CD4-positive, alpha-beta T cell (primary cell): ENCODE measurements around the gene CCDC157. TPM values are rescaled to one million over a fixed set of nuclear protein-coding genes. Genes with fewer than 3 reads are reported as not detected.

Experiments used
- ATAC-seq: fragments of 200-7000 bp; cut with Tn5 transposase; one replicate; pipeline ENCODE4 v1.10.0; 2022; ENCODE audit warnings: mild to moderate bottlenecking; ENCODE audit not compliant: poor library complexity
- CTCF ChIA-PET: fragments of 350-600 bp; sonication (Branson Sonifier 250); formaldehyde crosslinking; loops from one replicate; lab custom pipeline; 2021; ENCODE audit warnings: antibody characterized with exemption, inconsistent platforms; lab: Charles Lee
- POLR2A ChIA-PET: fragments of 350-600 bp; sonication (Branson Sonifier 250); formaldehyde crosslinking; loops from one replicate; lab custom pipeline; 2021; ENCODE audit warnings: antibody characterized with exemption, inconsistent platforms; lab: Charles Lee
- DNase-seq, 14 experiments: peaks; one replicate each; pipeline ENCODE4 v3.0.0-alpha.2; 2013 to 2020; ENCODE audit warnings: mixed read lengths in 2 of 14
- H3K27ac ChIP-seq, 2 donors: one replicate each; pipeline versions ENCODE4 v1.5.1 to v1.7.0; 2013; ENCODE audit warnings: low read length in 2 of 2, low read depth in 1 of 2, mild to moderate bottlenecking in 1 of 2
- H3K27me3 ChIP-seq, 2 experiments: 1 replicate in 1 of 2; 2 replicates in 1 of 2; pipeline versions ENCODE4 v1.6.1 to v1.7.0; 2013; ENCODE audit warnings: low read length in 2 of 2, control low read depth in 1 of 2, mild to moderate bottlenecking in 1 of 2, moderate library complexity in 1 of 2; ENCODE audit not compliant: insufficient read depth in 2 of 2, control insufficient read depth in 1 of 2
- H3K36me3 ChIP-seq: one replicate; pipeline ENCODE4 v1.6.1; 2013; ENCODE audit warnings: low read length, control low read depth; ENCODE audit not compliant: insufficient read depth
- H3K4me1 ChIP-seq: one replicate; pipeline ENCODE4 v1.6.1; 2013; ENCODE audit warnings: low read length, control low read depth; ENCODE audit not compliant: insufficient read depth
- H3K4me3 ChIP-seq: one replicate; pipeline ENCODE4 v1.5.1; 2013; ENCODE audit warnings: mild to moderate bottlenecking, low read length, moderate library complexity
- H3K9me3 ChIP-seq, 2 experiments: 1 replicate in 1 of 2; 2 replicates in 1 of 2; pipeline versions ENCODE4 v1.6.1 to v1.7.0; 2013; ENCODE audit warnings: low read length in 2 of 2, mild to moderate bottlenecking in 2 of 2, control low read depth in 1 of 2, moderate library complexity in 1 of 2; ENCODE audit not compliant: control insufficient read depth in 1 of 2, insufficient read depth in 1 of 2
- H3K27ac Mint-ChIP-seq: one replicate; pipeline ENCODE4 v1.8.0; 2020; ENCODE audit warnings: mixed read lengths
- H3K27me3 Mint-ChIP-seq: one replicate; pipeline ENCODE4 v1.8.0; 2021; ENCODE audit warnings: mixed read lengths
- H3K36me3 Mint-ChIP-seq: one replicate; pipeline ENCODE4 v1.8.0; 2021; ENCODE audit warnings: low read depth, mixed read lengths
- H3K4me1 Mint-ChIP-seq: one replicate; pipeline ENCODE4 v1.8.0; 2021; ENCODE audit warnings: low read depth, mixed read lengths
- H3K4me3 Mint-ChIP-seq: one replicate; pipeline ENCODE4 v1.8.0; 2020; ENCODE audit warnings: mild to moderate bottlenecking, mixed read lengths
- H3K9me3 Mint-ChIP-seq: one replicate; pipeline ENCODE4 v1.8.0; 2020; ENCODE audit warnings: mixed read lengths
- intact Hi-C, 2 experiments: fragments of 100-400 bp; cut with DNase I in 1 of 2; cut with micrococcal nuclease in 1 of 2; formaldehyde crosslinking; loops; one replicate each; pipeline versions ENCODE4 v1.15.1 to v1.9.0; 2023 to 2025; cut with DNase I, micrococcal nuclease
- total RNA-seq, 174 experiments: library from RNA in 2 of 174; stranded (reverse) in 2 of 174; gene quantifications; one replicate each; pipeline ENCODE4 v1.2.3 and lab custom pipeline; 2021 to 2026
- TF ChIP-seq, protein P1 (sequence below): fragments of 200-600 bp; IDR thresholded peaks from one replicate; pipeline ENCODE4 v1.8.0; 2022; ENCODE audit warnings: antibody characterized with exemption, mild to moderate bottlenecking

CCDC157 gene
- total RNA-seq, 2 experiments from 2014 or later, result 8.3 to 10.1 TPM

DNA sequence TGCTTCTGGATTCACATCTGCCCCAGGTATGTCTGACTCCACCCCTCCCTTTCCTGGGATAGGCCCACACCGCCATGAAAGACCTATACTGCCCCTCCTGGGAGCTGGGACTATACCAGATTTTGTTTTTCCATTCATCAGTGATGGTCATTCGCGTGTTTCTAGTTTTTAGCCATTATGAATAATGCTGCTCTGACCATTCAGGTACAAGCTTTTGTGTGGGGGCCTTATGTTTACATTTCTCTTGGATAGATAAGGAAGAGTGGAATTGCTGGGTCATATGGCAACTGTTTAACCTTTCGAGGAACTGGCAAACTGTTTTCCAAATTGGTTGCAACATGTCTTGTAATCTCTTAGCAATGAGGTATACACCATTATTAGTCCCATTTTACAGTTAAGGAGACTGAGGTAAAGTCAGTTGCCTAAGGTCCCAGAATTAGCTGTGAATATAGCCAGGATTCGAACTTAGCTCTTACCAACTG is 28.9 kb upstream of the CCDC157 start:
- intact Hi-C loops, result loop anchor here (1.0 to 2.0 kb wide), 3 partner anchors 29 to 59 kb away; partner anchors contain the start of genes CCDC157 (in 2 of the 2), SF3A1 (in 2 of the 2) and RNF215 (in 1 of the 2)
- no peaks in the 10 kb centered on the region for H3K9me3 ChIP-seq
- H3K36me3 ChIP-seq, result peaks cover 24% of the 10 kb centered on the region
- DNase-seq (no peak), ATAC-seq (no peak)
- TF ChIP-seq, protein P1, sequence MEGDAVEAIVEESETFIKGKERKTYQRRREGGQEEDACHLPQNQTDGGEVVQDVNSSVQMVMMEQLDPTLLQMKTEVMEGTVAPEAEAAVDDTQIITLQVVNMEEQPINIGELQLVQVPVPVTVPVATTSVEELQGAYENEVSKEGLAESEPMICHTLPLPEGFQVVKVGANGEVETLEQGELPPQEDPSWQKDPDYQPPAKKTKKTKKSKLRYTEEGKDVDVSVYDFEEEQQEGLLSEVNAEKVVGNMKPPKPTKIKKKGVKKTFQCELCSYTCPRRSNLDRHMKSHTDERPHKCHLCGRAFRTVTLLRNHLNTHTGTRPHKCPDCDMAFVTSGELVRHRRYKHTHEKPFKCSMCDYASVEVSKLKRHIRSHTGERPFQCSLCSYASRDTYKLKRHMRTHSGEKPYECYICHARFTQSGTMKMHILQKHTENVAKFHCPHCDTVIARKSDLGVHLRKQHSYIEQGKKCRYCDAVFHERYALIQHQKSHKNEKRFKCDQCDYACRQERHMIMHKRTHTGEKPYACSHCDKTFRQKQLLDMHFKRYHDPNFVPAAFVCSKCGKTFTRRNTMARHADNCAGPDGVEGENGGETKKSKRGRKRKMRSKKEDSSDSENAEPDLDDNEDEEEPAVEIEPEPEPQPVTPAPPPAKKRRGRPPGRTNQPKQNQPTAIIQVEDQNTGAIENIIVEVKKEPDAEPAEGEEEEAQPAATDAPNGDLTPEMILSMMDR, result no peak
- H3K4me3 ChIP-seq, result no peak overlapping the region
- H3K4me1 Mint-ChIP-seq, result peaks cover 45% of the 10 kb centered on the region
- peak overlapping the region; percentile 90 for H3K4me3 Mint-ChIP-seq
- ChIA-PET CTCF (interaction anchor here (3.9 kb wide), 1 partner anchor 39 kb away, joined by 43 read pairs; the partner anchor contains the start of gene CASTOR1), POLR2A (interaction anchor here (0.6 to 11.4 kb wide), 8 partner anchors 9 to 96 kb away, joined by 3 to 290 read pairs (median 28); partner anchors contain the start of genes CASTOR1, CCDC157 and SF3A1)
- peak overlapping the region in 1 of 2 donors; percentile 74 for H3K27ac ChIP-seq
- H3K4me1 ChIP-seq, result peaks cover 43% of the 10 kb centered on the region
- peaks cover 69% of the 10 kb centered on the region for H3K36me3 Mint-ChIP-seq
- no peaks in the 10 kb centered on the region for H3K9me3 Mint-ChIP-seq
- peak overlapping the region; percentile 97 for H3K27ac Mint-ChIP-seq
- H3K27me3 ChIP-seq, result no peaks in the 10 kb centered on the region
- H3K27me3 Mint-ChIP-seq, result no peaks in the 10 kb centered on the region

- peak overlapping the region; percentile 66 for H3K4me3 Mint-ChIP-seq
- no peak for DNase-seq
- ChIA-PET POLR2A (interaction anchor here (0.6 to 11.4 kb wide), 4 partner anchors 9 to 95 kb away, joined by 3 to 290 read pairs (median 69); partner anchors contain the start of gene CASTOR1), CTCF (interaction anchor here (3.9 kb wide), 1 partner anchor 40 kb away, joined by 43 read pairs; the partner anchor contains the start of gene CASTOR1)
- no peaks in the 10 kb centered on the region for H3K9me3 Mint-ChIP-seq
- Histone ChIP-seq H3K27ac (no peak overlapping the region), H3K4me1 (peaks cover 36% of the 10 kb centered on the region), H3K36me3 (peaks cover 26% of the 10 kb centered on the region), H3K9me3 (no peaks in the 10 kb centered on the region), H3K4me3 (no peak overlapping the region), H3K27me3 (no peaks in the 10 kb centered on the region)
- intact Hi-C loops, result loop anchor here in 1 of 2 experiments (2.0 kb wide), 2 partner anchors 28 to 58 kb away; partner anchors contain the start of genes CCDC157, RNF215 and SF3A1
- H3K27ac Mint-ChIP-seq, result peak overlapping the region; percentile 97
- peaks cover 69% of the 10 kb centered on the region for H3K36me3 Mint-ChIP-seq
- H3K27me3 Mint-ChIP-seq, result no peaks in the 10 kb centered on the region
- no peak for ATAC-seq
- TF ChIP-seq, protein P1, result no peak
- peaks cover 38% of the 10 kb centered on the region for H3K4me1 Mint-ChIP-seq
Measured at GRCh38 chr22:30328466-30329049, 28.2 kb upstream of the CCDC157 start.

DNA sequence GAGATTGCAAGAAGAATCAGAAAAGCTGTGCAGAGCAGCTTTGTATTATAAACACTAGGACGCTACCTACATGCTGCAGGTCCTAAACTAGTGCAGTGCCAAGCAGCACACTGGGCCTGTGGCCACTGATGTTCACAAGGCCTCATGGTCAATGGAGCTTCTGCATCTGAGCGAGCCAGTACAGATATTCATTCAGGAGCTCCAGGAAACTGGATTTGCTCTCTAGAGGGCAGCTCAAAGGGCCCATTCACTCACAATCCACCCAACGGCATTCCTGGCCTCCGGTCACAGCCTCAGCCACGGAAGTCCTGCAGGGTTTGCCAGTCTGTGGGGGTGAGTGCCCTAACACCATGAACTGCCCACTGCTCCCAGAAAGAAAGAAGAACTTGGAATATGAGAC is 24.3 kb upstream of the CCDC157 start:
- Histone ChIP-seq H3K27me3 (no peaks in the 10 kb centered on the region), H3K36me3 (peaks cover 64% of the 10 kb centered on the region), H3K27ac (no peak overlapping the region), H3K4me3 (no peak overlapping the region), H3K4me1 (peaks cover 3% of the 10 kb centered on the region), H3K9me3 (no peaks in the 10 kb centered on the region)
- no peak overlapping the region for H3K4me3 Mint-ChIP-seq
- ChIA-PET CTCF (interaction anchor here (1.2 to 1.6 kb wide), 3 partner anchors 31 to 58 kb away, joined by 3 to 6 read pairs (median 4); no protein-coding TSS in a partner anchor), POLR2A (interaction anchor here (1.3 to 3.6 kb wide), 3 partner anchors 24 to 44 kb away, joined by 7 to 10 read pairs (median 7); partner anchors contain the start of genes CASTOR1, CCDC157 and SF3A1)
- H3K9me3 Mint-ChIP-seq, result no peaks in the 10 kb centered on the region
- H3K4me1 Mint-ChIP-seq, result peaks cover 10% of the 10 kb centered on the region
- H3K27ac Mint-ChIP-seq, result no peak overlapping the region
- ATAC-seq, result no peak
- H3K36me3 Mint-ChIP-seq, result peaks cover 75% of the 10 kb centered on the region
- TF ChIP-seq, protein P1, result no peak
- no peak for DNase-seq
- intact Hi-C loops, result no loop called here
- no peaks in the 10 kb centered on the region for H3K27me3 Mint-ChIP-seq
